Measurements from ENCODE around the gene MIA. TPM values are rescaled to one million over a fixed set of nuclear protein-coding genes. Genes with fewer than 3 reads are reported as not detected.

Gene MIA
- total RNA-seq, 1 donor: not detected

DNA sequence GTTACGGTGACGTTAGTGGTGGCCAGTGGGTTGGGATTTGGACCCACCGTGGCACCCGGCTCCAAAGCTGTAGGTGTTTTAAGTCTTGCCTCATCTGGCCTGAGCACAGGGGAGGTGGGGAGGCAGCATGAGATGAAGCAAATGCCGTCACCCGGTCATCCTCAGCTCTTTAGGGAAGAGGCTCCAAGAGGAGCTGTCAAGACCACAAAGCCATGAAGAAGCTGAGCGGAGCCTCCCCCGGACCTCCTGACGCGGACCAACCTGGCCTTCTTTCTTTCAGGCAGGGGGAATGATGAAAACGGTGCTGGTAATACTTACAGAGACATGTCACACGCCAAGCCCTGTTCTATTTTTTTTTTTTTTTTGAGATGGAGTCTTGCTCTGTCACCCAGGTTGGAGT is 32.4 kb upstream of the MIA start:
- TF ChIP-seq, protein P1, sequence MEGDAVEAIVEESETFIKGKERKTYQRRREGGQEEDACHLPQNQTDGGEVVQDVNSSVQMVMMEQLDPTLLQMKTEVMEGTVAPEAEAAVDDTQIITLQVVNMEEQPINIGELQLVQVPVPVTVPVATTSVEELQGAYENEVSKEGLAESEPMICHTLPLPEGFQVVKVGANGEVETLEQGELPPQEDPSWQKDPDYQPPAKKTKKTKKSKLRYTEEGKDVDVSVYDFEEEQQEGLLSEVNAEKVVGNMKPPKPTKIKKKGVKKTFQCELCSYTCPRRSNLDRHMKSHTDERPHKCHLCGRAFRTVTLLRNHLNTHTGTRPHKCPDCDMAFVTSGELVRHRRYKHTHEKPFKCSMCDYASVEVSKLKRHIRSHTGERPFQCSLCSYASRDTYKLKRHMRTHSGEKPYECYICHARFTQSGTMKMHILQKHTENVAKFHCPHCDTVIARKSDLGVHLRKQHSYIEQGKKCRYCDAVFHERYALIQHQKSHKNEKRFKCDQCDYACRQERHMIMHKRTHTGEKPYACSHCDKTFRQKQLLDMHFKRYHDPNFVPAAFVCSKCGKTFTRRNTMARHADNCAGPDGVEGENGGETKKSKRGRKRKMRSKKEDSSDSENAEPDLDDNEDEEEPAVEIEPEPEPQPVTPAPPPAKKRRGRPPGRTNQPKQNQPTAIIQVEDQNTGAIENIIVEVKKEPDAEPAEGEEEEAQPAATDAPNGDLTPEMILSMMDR (IDR thresholded peaks at IDR 0.05; ENCODE audit: insufficient read depth, low read length): no peak
- DNase-seq (ENCODE audit: low read depth): no peak
- no peak overlapping the region for H3K4me3 ChIP-seq (ENCODE audit: low read depth, low read length)

DNA sequence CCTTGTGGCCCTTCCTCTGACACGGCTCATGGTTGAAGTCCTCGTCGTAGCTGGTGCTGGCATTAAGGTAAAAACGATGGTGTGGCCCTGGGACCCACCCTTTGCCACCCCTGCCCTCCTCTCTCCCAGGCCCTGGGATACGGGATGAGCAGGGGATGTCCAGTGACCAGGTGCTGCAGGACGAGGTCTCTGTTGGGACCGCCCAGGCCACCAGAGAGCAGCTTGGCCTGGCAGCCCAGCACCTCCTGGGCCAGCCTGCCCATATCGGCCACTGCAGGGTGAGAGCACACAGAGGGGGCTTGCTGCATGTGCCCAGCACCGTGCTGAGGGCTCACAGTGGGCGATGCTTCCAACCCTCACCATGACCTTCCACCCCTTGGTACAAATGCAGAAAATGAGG is 31.4 kb upstream of the MIA start:
- H3K4me3 ChIP-seq (ENCODE audit: low read depth, low read length): no peak overlapping the region
- TF ChIP-seq, protein P1 (IDR thresholded peaks at IDR 0.05; ENCODE audit: insufficient read depth, low read length): no peak
- DNase-seq (ENCODE audit: low read depth): no peak

DNA sequence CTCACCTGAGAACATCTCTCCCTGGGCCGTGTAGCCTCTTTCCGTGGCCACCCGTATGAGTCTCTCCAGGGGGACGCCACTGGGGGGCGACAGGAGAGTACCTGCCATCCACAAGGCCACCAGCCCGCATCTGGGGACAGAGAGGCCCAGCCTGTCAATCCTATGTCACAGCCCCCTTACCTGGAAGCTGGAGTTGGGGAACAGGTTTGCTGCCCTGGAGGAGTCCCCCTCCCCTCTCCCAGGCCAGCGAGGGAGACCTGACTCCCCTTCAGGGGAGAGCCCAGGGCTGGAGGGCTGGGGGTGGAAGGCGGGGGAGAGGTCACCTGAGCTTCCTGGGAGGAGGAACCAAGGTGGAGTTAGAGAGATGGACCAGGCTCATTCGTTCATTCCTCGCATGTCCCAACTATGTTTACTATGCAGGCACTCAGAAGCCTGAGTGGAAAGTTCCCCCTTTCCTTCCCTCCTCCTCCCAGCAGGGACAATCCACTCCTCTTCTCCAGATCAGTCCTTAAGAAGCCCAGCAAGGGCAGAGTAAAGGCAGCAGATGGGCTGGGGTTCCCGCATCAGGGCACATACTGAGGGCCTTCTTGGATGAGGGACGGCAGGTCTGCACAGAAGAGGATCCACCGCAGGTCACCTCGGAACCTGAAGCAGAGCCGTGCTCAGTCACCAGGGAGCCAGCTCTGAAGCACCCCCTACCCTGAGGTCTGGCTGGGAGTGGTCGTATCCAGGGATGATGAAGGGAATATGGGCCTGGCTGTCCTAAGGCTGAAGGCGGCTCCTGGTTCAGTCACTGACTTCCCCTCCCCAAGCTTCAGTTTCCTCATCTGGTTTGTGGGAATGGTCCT is 30.5 kb upstream of the MIA start:
- H3K4me3 ChIP-seq (ENCODE audit: low read depth, low read length): no peak overlapping the region
- DNase-seq (ENCODE audit: low read depth): no peak

DNA sequence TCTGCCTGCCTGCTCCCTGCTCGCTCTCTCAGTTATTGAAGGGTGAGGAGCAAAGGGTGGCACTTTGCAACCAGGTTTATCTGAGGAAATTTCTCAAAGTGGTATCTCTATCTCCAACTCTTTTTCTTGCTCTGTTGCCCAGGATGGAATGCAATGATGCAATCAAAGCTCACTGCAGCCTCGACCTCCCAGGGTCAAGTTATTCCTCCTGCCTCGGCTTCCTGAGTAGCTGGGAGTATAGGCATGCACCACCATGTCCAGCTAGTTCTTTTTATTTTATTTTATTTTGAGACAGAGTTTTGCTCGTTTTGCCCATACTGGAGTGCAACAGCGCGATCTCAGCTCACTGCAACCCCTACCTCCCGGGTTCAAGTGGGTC is 29.9 kb upstream of the MIA start:
- TF ChIP-seq, protein P1 (IDR thresholded peaks at IDR 0.05; ENCODE audit: insufficient read depth, low read length): no peak
- DNase-seq (ENCODE audit: low read depth): peak; percentile 72
- H3K4me3 ChIP-seq (ENCODE audit: low read depth, low read length): no peak overlapping the region

More for the DNA sequence above, 30.5 kb upstream of the MIA start:
- TF ChIP-seq, protein P1 (IDR thresholded peaks at IDR 0.05; ENCODE audit: insufficient read depth, low read length): no peak

DNA sequence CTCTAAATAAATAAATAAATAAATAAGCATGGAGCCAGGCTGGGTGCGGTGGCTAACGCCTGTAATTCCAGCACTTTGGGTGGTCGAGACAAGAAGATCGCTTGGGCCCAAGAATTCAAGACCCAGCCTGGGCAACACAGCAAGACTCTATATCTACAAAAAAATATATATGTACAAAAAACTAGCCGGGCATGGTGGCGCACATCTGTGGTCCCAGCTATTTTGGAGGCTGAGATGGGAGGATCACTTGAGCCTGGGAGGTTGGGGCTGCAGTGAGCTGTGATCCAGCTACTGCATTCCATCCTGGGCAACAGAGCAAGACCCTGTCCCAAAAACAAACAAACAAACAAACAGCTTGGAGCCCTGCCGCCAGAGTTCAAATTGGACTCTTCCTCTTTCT is 27.8 kb upstream of the MIA start:
- no peak for DNase-seq (ENCODE audit: low read depth)
- no peak overlapping the region for H3K4me3 ChIP-seq (ENCODE audit: low read depth, low read length)
- TF ChIP-seq, protein P1 (IDR thresholded peaks at IDR 0.05; ENCODE audit: insufficient read depth, low read length): no peak

DNA sequence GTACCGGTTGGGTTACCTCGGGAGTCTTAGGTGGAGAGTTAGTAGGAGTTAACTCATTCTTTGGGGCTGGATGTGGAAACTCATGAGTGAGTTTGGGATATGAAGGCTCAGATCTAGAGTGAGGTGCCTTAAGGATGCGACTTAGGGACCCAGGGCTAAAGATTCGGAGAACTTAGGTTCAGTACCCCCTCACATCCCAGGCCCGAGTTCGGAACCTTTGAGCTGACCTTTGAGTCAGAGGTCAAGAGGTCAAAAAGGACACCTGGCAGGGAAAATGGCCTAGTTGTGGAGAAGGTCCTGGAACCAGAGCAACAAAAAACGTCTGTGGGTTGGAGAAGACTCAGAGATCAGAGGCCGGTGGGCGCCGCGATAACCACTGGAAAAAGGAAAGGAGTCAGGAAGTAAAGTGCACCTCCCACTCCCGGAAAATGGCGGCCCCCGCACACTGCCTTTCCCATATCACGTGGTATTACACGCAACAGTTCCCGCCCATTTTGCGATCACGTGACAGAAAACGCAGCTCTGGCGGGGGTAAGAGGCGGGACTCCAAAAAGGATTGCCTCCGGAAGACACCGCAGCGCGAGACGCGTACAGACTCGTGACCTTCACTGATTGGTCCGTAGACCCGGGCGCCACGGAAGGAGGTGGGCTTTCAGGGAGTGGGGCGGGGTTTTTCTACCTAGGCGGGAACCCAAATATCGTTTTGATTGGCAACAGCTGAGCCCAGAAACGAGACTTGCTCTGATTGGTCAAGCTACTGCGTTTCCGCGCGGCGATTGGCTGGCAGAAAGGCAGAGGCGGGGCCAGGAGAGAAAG is 25.1 kb upstream of the MIA start, which contains the start of gene ACTMAP:
ACTMAP (minus strand) TSS at position 420 of the 816 bp plus-strand sequence. CDS start 674 bp downstream, outside the sequence.
- H3K4me3 ChIP-seq (ENCODE audit: low read depth, low read length): peak within 1 kb of the TSS; percentile 82
- peak; percentile 100 for DNase-seq (ENCODE audit: low read depth)
- TF ChIP-seq, protein P1 (IDR thresholded peaks at IDR 0.05; ENCODE audit: insufficient read depth, low read length): no peak

All from fibroblast of the aortic adventitia (primary cell).